ENCODE measurements around the gene TRIO.
A peak's percentile ranks its signal among the peaks of the same experiment; 100 is the strongest.

Gene TRIO

GRCh38 chr5:14213253-14213652 is 70.1 kb downstream of the TRIO start:
- no peak for DNase-seq (ENCODE audit: extremely low read depth, insufficient read length)
- no peaks in the 10 kb centered on the region for H3K27me3 ChIP-seq (replicated peaks; ENCODE audit: control insufficient read depth, insufficient read depth, low read length)
- H3K4me3 ChIP-seq (replicated peaks; ENCODE audit: low read depth, low read length) = peak overlapping the region; percentile 42
- TF ChIP-seq, protein P1, sequence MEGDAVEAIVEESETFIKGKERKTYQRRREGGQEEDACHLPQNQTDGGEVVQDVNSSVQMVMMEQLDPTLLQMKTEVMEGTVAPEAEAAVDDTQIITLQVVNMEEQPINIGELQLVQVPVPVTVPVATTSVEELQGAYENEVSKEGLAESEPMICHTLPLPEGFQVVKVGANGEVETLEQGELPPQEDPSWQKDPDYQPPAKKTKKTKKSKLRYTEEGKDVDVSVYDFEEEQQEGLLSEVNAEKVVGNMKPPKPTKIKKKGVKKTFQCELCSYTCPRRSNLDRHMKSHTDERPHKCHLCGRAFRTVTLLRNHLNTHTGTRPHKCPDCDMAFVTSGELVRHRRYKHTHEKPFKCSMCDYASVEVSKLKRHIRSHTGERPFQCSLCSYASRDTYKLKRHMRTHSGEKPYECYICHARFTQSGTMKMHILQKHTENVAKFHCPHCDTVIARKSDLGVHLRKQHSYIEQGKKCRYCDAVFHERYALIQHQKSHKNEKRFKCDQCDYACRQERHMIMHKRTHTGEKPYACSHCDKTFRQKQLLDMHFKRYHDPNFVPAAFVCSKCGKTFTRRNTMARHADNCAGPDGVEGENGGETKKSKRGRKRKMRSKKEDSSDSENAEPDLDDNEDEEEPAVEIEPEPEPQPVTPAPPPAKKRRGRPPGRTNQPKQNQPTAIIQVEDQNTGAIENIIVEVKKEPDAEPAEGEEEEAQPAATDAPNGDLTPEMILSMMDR (IDR thresholded peaks at IDR 0.05; ENCODE audit: insufficient read depth, low read length, poor library complexity, severe bottlenecking) = no peak
- H3K36me3 ChIP-seq (ENCODE audit: control insufficient read depth, insufficient read depth, low read length) = no peaks in the 10 kb centered on the region

GRCh38 chr5:14213813-14214585 is 70.9 kb downstream of the TRIO start:
- TF ChIP-seq, protein P1 (IDR thresholded peaks at IDR 0.05; ENCODE audit: insufficient read depth, low read length, poor library complexity, severe bottlenecking) = no peak
- Histone ChIP-seq H3K36me3 (ENCODE audit: control insufficient read depth, insufficient read depth, low read length) (no peaks in the 10 kb centered on the region), H3K4me3 (replicated peaks; ENCODE audit: low read depth, low read length) (peak overlapping the region; percentile 42), H3K27me3 (replicated peaks; ENCODE audit: control insufficient read depth, insufficient read depth, low read length) (no peaks in the 10 kb centered on the region)
- no peak for DNase-seq (ENCODE audit: extremely low read depth, insufficient read length)

DNA sequence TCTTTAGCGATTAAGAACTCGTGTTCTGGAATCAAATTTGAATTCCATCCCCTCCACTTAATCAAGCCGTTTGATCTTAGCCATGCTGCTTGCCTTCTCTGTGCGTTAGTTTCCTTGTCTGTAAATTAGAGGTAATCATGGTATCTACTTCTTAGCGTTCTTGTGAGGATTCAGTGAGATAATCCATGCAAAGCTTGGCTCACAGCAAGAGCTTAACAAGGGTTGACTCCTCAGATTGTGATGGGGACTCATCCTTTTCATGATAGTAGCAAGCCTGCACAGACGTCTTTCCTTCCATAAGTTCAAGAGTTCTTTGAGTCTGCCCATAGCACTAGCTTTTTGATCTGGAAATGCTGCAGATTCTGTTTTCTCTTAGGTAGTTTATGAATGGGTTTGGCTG is 72.8 kb downstream of the TRIO start:
- no peaks in the 10 kb centered on the region for H3K27me3 ChIP-seq (replicated peaks; ENCODE audit: control insufficient read depth, insufficient read depth, low read length)
- TF ChIP-seq, protein P1 (IDR thresholded peaks at IDR 0.05; ENCODE audit: insufficient read depth, low read length, poor library complexity, severe bottlenecking) = no peak
- H3K36me3 ChIP-seq (ENCODE audit: control insufficient read depth, insufficient read depth, low read length) = no peaks in the 10 kb centered on the region
- no peak for DNase-seq (ENCODE audit: extremely low read depth, insufficient read length)
- H3K4me3 ChIP-seq (replicated peaks; ENCODE audit: low read depth, low read length) = no peak overlapping the region

- Histone ChIP-seq H3K4me3 (replicated peaks; ENCODE audit: low read depth, low read length) (no peak overlapping the region), H3K27me3 (replicated peaks; ENCODE audit: control insufficient read depth, insufficient read depth, low read length) (no peaks in the 10 kb centered on the region), H3K36me3 (ENCODE audit: control insufficient read depth, insufficient read depth, low read length) (no peaks in the 10 kb centered on the region)
- TF ChIP-seq, protein P1 (IDR thresholded peaks at IDR 0.05; ENCODE audit: insufficient read depth, low read length, poor library complexity, severe bottlenecking) = no peak
- no peak for DNase-seq (ENCODE audit: extremely low read depth, insufficient read length)
These were observed 73.2 kb downstream of the TRIO start for GRCh38 chr5:14216372-14216771.

GRCh38 chr5:14216902-14217301 is 73.8 kb downstream of the TRIO start:
- TF ChIP-seq, protein P1 (IDR thresholded peaks at IDR 0.05; ENCODE audit: insufficient read depth, low read length, poor library complexity, severe bottlenecking) = no peak
- Histone ChIP-seq H3K36me3 (ENCODE audit: control insufficient read depth, insufficient read depth, low read length) (no peaks in the 10 kb centered on the region; the same call in 1 of the 2 replicates), H3K27me3 (replicated peaks; ENCODE audit: control insufficient read depth, insufficient read depth, low read length) (no peaks in the 10 kb centered on the region), H3K4me3 (replicated peaks; ENCODE audit: low read depth, low read length) (no peak overlapping the region)
- DNase-seq (ENCODE audit: extremely low read depth, insufficient read length) = no peak
